WTC11 (cell line): ENCODE results near the gene KLHL29. TPM values are rescaled to one million over a fixed set of nuclear protein-coding genes. Genes with fewer than 3 reads are reported as not detected.

ENCODE experiments used
- ATAC-seq: fragments of 200-7000 bp; cut with Tn5 transposase; 2 replicates; pipeline ENCODE4 v1.10.0; 2021; ENCODE audit warnings: mild to moderate bottlenecking, moderate library complexity
- CTCF ChIA-PET: fragments of 300-600 bp; sonication (Branson Sonifier 250); formaldehyde crosslinking; loops from one replicate; lab custom pipeline; 2021; ENCODE audit warnings: antibody characterized with exemption; lab: Charles Lee
- POLR2A ChIA-PET: fragments of 350-600 bp; sonication (Branson Sonifier 250); formaldehyde crosslinking; loops from one replicate; lab custom pipeline; 2021; ENCODE audit warnings: antibody characterized with exemption; lab: Charles Lee
- DNase-seq: peaks from one replicate; pipeline ENCODE4 v3.0.0; 2021; ENCODE audit warnings: low spot score
- H3K27ac Mint-ChIP-seq: 2 replicates; pipeline ENCODE4 v1.8.0; 2021; ENCODE audit warnings: mixed read lengths
- H3K27me3 Mint-ChIP-seq: 2 replicates; pipeline ENCODE4 v1.8.0; 2021; ENCODE audit warnings: low read depth, mild to moderate bottlenecking, moderate library complexity, mixed read lengths
- H3K36me3 Mint-ChIP-seq: 2 replicates; pipeline ENCODE4 v1.8.0; 2021; ENCODE audit warnings: mixed read lengths
- H3K4me1 Mint-ChIP-seq: 2 replicates; pipeline ENCODE4 v1.8.0; 2022; ENCODE audit warnings: mixed read lengths
- H3K4me3 Mint-ChIP-seq: 2 replicates; pipeline ENCODE4 v1.8.0; 2021; ENCODE audit warnings: mild to moderate bottlenecking, moderate library complexity, mixed read lengths
- H3K9me3 Mint-ChIP-seq: 2 replicates; pipeline ENCODE4 v1.8.0; 2021; ENCODE audit warnings: mixed read lengths
- CREM ChIP-seq: sonication (generic); formaldehyde crosslinking; IDR thresholded peaks from 2 replicates; pipeline ENCODE4 v1.8.1; 2022; ENCODE audit warnings: mild to moderate bottlenecking, missing genetic modification reagents, moderate library complexity
- E2F1 ChIP-seq: sonication (generic); formaldehyde crosslinking; IDR thresholded peaks from 2 replicates; pipeline ENCODE4 v1.8.0; 2022; ENCODE audit warnings: mild to moderate bottlenecking, missing genetic modification reagents
- EMX1 ChIP-seq: fragments of 250-450 bp; sonication (Bioruptor Pico); IDR thresholded peaks from 2 replicates; pipeline ENCODE4 v1.8.0; 2021; ENCODE audit warnings: mild to moderate bottlenecking
- GTF2I ChIP-seq: fragments of 250-450 bp; sonication (Bioruptor Pico); conservative IDR thresholded peaks from 2 replicates; pipeline ENCODE4 v1.4.0; 2021; ENCODE audit warnings: mild to moderate bottlenecking
- JAZF1 ChIP-seq: fragments of 250-450 bp; sonication (Bioruptor Pico); IDR thresholded peaks from 2 replicates; pipeline ENCODE4 v1.9.0; 2021; ENCODE audit warnings: moderate library complexity, mild to moderate bottlenecking, inconsistent platforms
- MAX ChIP-seq: sonication (generic); formaldehyde crosslinking; IDR thresholded peaks from 2 replicates; pipeline ENCODE4 v1.8.0; 2022; ENCODE audit warnings: mild to moderate bottlenecking, missing genetic modification reagents
- MYBL2 ChIP-seq: sonication (generic); formaldehyde crosslinking; IDR thresholded peaks from 2 replicates; pipeline ENCODE4 v1.8.1; 2023; ENCODE audit warnings: mild to moderate bottlenecking, moderate library complexity, missing genetic modification reagents
- NR1H2 ChIP-seq: sonication (generic); formaldehyde crosslinking; IDR thresholded peaks from 2 replicates; pipeline ENCODE4 v1.9.0; 2021; ENCODE audit warnings: mild to moderate bottlenecking, moderate library complexity, missing genetic modification reagents
- NR2C2 ChIP-seq: sonication (generic); formaldehyde crosslinking; IDR thresholded peaks from 2 replicates; pipeline ENCODE4 v1.8.0; 2022; ENCODE audit warnings: mild to moderate bottlenecking, missing genetic modification reagents
- OVOL2 ChIP-seq: fragments of 250-450 bp; sonication (Bioruptor Pico); IDR thresholded peaks from 2 replicates; pipeline ENCODE4 v1.9.0; 2021; ENCODE audit warnings: mild to moderate bottlenecking, borderline replicate concordance
- PRDM15 ChIP-seq: sonication (generic); formaldehyde crosslinking; IDR thresholded peaks from 2 replicates; pipeline ENCODE4 v1.8.0; 2022; ENCODE audit warnings: missing genetic modification reagents
- SMAD3 ChIP-seq: sonication (generic); formaldehyde crosslinking; IDR thresholded peaks from 2 replicates; pipeline ENCODE4 v1.8.0; 2022; ENCODE audit warnings: missing genetic modification reagents, mild to moderate bottlenecking, borderline replicate concordance
- TP53 ChIP-seq: sonication (generic); formaldehyde crosslinking; IDR thresholded peaks from 2 replicates; pipeline ENCODE4 v1.8.1; 2023; ENCODE audit warnings: mild to moderate bottlenecking, missing genetic modification reagents
- USF1 ChIP-seq: sonication (generic); formaldehyde crosslinking; IDR thresholded peaks from 2 replicates; pipeline ENCODE4 v1.8.0; 2022; ENCODE audit warnings: mild to moderate bottlenecking, missing genetic modification reagents
- ZNF121 ChIP-seq: sonication (generic); formaldehyde crosslinking; IDR thresholded peaks from 2 replicates; pipeline ENCODE4 v1.8.0; 2023; ENCODE audit warnings: missing genetic modification reagents
- ZNF219 ChIP-seq: sonication (generic); formaldehyde crosslinking; IDR thresholded peaks from 2 replicates; pipeline ENCODE4 v1.8.0; 2023; ENCODE audit warnings: missing genetic modification reagents, mild to moderate bottlenecking, borderline replicate concordance
- ZNF232 ChIP-seq: sonication (generic); formaldehyde crosslinking; IDR thresholded peaks from 2 replicates; pipeline ENCODE4 v1.8.0; 2022; ENCODE audit warnings: mild to moderate bottlenecking, missing genetic modification reagents
- ZNF263 ChIP-seq: sonication (generic); formaldehyde crosslinking; IDR thresholded peaks from 2 replicates; pipeline ENCODE4 v1.8.1; 2022; ENCODE audit warnings: low read depth, mild to moderate bottlenecking, moderate library complexity, missing genetic modification reagents
- ZNF317 ChIP-seq: sonication (generic); formaldehyde crosslinking; IDR thresholded peaks from 2 replicates; pipeline ENCODE4 v1.8.1; 2023; ENCODE audit warnings: low read depth, mild to moderate bottlenecking, moderate library complexity, missing genetic modification reagents, borderline replicate concordance
- ZNF423 ChIP-seq: fragments of 250-450 bp; sonication (Bioruptor Pico); IDR thresholded peaks from 2 replicates; pipeline ENCODE4 v2.1.2; 2022; ENCODE audit warnings: mild to moderate bottlenecking, moderate library complexity
- total RNA-seq: library from RNA; stranded (reverse); gene quantifications from 3 replicates; pipeline ENCODE4 v1.2.3, GENCODE V29; 2021

KLHL29 gene
- total RNA-seq, 1 experiment from 2014 or later: 7.1 TPM

- H3K4me3 Mint-ChIP-seq: no peak overlapping the region
- H3K27ac Mint-ChIP-seq: no peak overlapping the region
These were observed 309.4 kb downstream of the KLHL29 start for GRCh38 chr2:23694058-23695045.

GRCh38 chr2:23695214-23695889, 310.4 kb downstream of the KLHL29 start:
- CTCF ChIA-PET: interaction anchor here (1.1 kb wide), 1 partner anchor 71 kb away, joined by 3 read pairs; no protein-coding TSS in a partner anchor
- H3K36me3 Mint-ChIP-seq: peaks cover 14% of the 10 kb centered on the region
- ATAC-seq: no peak
- no peak for TF ChIP-seq SMAD3 (CRISPR knock-in tag)
- no peak for TF ChIP-seq ZNF232 (CRISPR knock-in tag)
- no peak for TF ChIP-seq MYBL2
- no peak for TF ChIP-seq USF1 (CRISPR knock-in tag)
- no peak for TF ChIP-seq E2F1 (CRISPR knock-in tag)
- H3K4me3 Mint-ChIP-seq: no peak overlapping the region
- no peak for DNase-seq
- no peaks in the 10 kb centered on the region for H3K27me3 Mint-ChIP-seq
- peaks cover 10% of the 10 kb centered on the region for H3K9me3 Mint-ChIP-seq
- H3K4me1 Mint-ChIP-seq: peaks cover 11% of the 10 kb centered on the region
- no peak overlapping the region for H3K27ac Mint-ChIP-seq
- POLR2A ChIA-PET: no interaction called here

More at GRCh38 chr2:23694058-23695045, 309.4 kb downstream of the KLHL29 start:
- TF ChIP-seq NR2C2 (CRISPR knock-in tag) (no peak), MAX (CRISPR knock-in tag) (no peak), TP53 (CRISPR knock-in tag) (no peak), EMX1 (CRISPR knock-in tag) (no peak), ZNF423 (CRISPR knock-in tag) (no peak), GTF2I (CRISPR knock-in tag) (no peak), ZNF219 (CRISPR knock-in tag) (no peak)
- ATAC-seq (no peak), DNase-seq (no peak)
- Mint-ChIP-seq H3K4me1 (peaks cover 15% of the 10 kb centered on the region), H3K27me3 (no peaks in the 10 kb centered on the region), H3K36me3 (peaks cover 5% of the 10 kb centered on the region; the same call in 1 of the 2 replicates), H3K9me3 (no peaks in the 10 kb centered on the region)
- ChIA-PET POLR2A (no interaction called here), CTCF (no interaction called here)

- CTCF ChIA-PET: interaction anchor here (1.1 kb wide), 1 partner anchor 72 kb away, joined by 3 read pairs; no protein-coding TSS in a partner anchor
- Mint-ChIP-seq H3K4me3 (no peak overlapping the region), H3K27me3 (no peaks in the 10 kb centered on the region)
- no peak for TF ChIP-seq ZNF121 (CRISPR knock-in tag)
- TF ChIP-seq, all 79 proteins: peak for 0
- DNase-seq (no peak), ATAC-seq (no peak)
- POLR2A ChIA-PET: no interaction called here
- H3K4me1 Mint-ChIP-seq: peaks cover 11% of the 10 kb centered on the region
- H3K9me3 Mint-ChIP-seq: peaks cover 11% of the 10 kb centered on the region
- H3K36me3 Mint-ChIP-seq: peaks cover 22% of the 10 kb centered on the region
- H3K27ac Mint-ChIP-seq: no peak overlapping the region
These were observed 311.1 kb downstream of the KLHL29 start for GRCh38 chr2:23695890-23696751.

- H3K4me1 Mint-ChIP-seq: peaks cover 11% of the 10 kb centered on the region
- H3K27ac Mint-ChIP-seq: no peak overlapping the region
- peaks cover 13% of the 10 kb centered on the region for H3K9me3 Mint-ChIP-seq
- DNase-seq (no peak), ATAC-seq (no peak)
- CTCF ChIA-PET: no interaction called here
- H3K27me3 Mint-ChIP-seq: no peaks in the 10 kb centered on the region
- POLR2A ChIA-PET: no interaction called here
- H3K4me3 Mint-ChIP-seq: no peak overlapping the region
- H3K36me3 Mint-ChIP-seq: peaks cover 24% of the 10 kb centered on the region
- TF ChIP-seq NR2C2 (CRISPR knock-in tag) (no peak), PRDM15 (CRISPR knock-in tag) (no peak), MYBL2 (no peak), NR1H2 (CRISPR knock-in tag) (no peak), ZNF232 (CRISPR knock-in tag) (no peak), ZNF263 (no peak), CREM (CRISPR knock-in tag) (no peak), SMAD3 (CRISPR knock-in tag) (no peak), JAZF1 (CRISPR knock-in tag) (no peak), OVOL2 (no peak), ZNF317 (CRISPR knock-in tag) (no peak)
These were observed 311.7 kb downstream of the KLHL29 start for GRCh38 chr2:23696752-23697045.
